ENCODE results near the gene NPB. TPM values are rescaled to one million over a fixed set of nuclear protein-coding genes. Genes with fewer than 3 reads are reported as not detected.
A peak's percentile ranks its signal among the peaks of the same experiment; 100 is the strongest.

The NPB gene
- total and polyA plus RNA-seq, 2 of the 8 experiments (the other 6 are each of a cell fraction or from before 2014, with no cell fraction given): 1.5 to 2.5 TPM

- Histone ChIP-seq H3K27ac (ENCODE audit: low read depth, low read length) (no peak overlapping the region), H3K9me3 (ENCODE audit: insufficient read depth in 2 of 2, low read depth in 1 of 2, low read length in 1 of 2) (no peaks in the 10 kb centered on the region), H3K23ac (ENCODE audit: insufficient read length) (no peak overlapping the region), H3K27me3 (replicated peaks in 1 of 4; ENCODE audit: control insufficient read depth in 3 of 4, extremely low read depth in 1 of 4, insufficient read depth in 3 of 4, low read length in 3 of 4) (peaks cover 0 to 4% (median 2%) of the 10 kb centered on the region in 4 experiments; a peak in 2 of 7 replicates), H3K14ac (ENCODE audit: insufficient read length) (no peak overlapping the region), H2BK120ac (replicated peaks; ENCODE audit: low read depth, low read length) (no peak overlapping the region), H3K9ac (replicated peaks in 1 of 4; ENCODE audit: extremely low read depth in 1 of 4, low read depth in 3 of 4, low read length in 3 of 4) (peak overlapping the region in 2 of 4 experiments; percentile 24 to 61; a peak in 3 of 7 replicates), H4K8ac (ENCODE audit: extremely low read depth, insufficient read depth, low read length) (no peak overlapping the region), H3K4ac (replicated peaks; ENCODE audit: insufficient read length, low read depth, low read length) (no peak overlapping the region), H3K4me1 (replicated peaks in 1 of 4; ENCODE audit: control insufficient read depth in 3 of 4, insufficient read depth in 4 of 4, low read length in 3 of 4) (peaks cover 0 to 10% (median 5%) of the 10 kb centered on the region in 4 experiments; a peak in 3 of 7 replicates), H2AFZ (ENCODE audit: low read length) (no peak overlapping the region), H2BK12ac (ENCODE audit: low read depth, low read length) (no peak overlapping the region), H3K4me3 (ENCODE audit: extremely low read depth in 1 of 4, insufficient read depth in 2 of 4, low read depth in 3 of 4, low read length in 4 of 4) (peak overlapping the region; percentile 45 to 88 (median 70)), H2BK5ac (ENCODE audit: low read depth, low read length) (no peak overlapping the region), H3K79me1 (ENCODE audit: low read depth, low read length) (peaks cover 2% of the 10 kb centered on the region; the same call in 1 of the 2 replicates), H2BK20ac (ENCODE audit: low read length) (no peak overlapping the region), H3K4me2 (ENCODE audit: insufficient read depth in 1 of 2, low read depth in 2 of 2, low read length in 2 of 2) (peak overlapping the region; percentile 68 to 91), H3K36me3 (ENCODE audit: control insufficient read depth in 2 of 4, insufficient read depth in 4 of 4, low read length in 3 of 4) (peaks cover 8 to 25% (median 19%) of the 10 kb centered on the region in 4 experiments), H3K56ac (replicated peaks; ENCODE audit: insufficient read length, low read depth, low read length) (peak overlapping the region; percentile 46), H3K18ac (ENCODE audit: extremely low read depth, low read length) (peak overlapping the region; percentile 48; the same call in 1 of the 2 replicates), H3K23me2 (ENCODE audit: low read depth, low read length) (peaks cover 6% of the 10 kb centered on the region; the same call in 1 of the 2 replicates), H2BK15ac (ENCODE audit: low read length) (no peak overlapping the region), H4K5ac (ENCODE audit: insufficient read length, low read depth, low read length) (no peak overlapping the region), H4K91ac (replicated peaks; ENCODE audit: insufficient read length, low read length) (peak overlapping the region; percentile 65), H3K79me2 (ENCODE audit: control insufficient read depth in 1 of 2, insufficient read depth in 2 of 2, low read length in 2 of 2) (no peaks in the 10 kb centered on the region; a peak in 1 of 4 replicates), H4K20me1 (replicated peaks in 1 of 2; ENCODE audit: control insufficient read depth in 1 of 2, insufficient read depth in 2 of 2, low read length in 2 of 2) (peaks cover 3 to 46% of the 10 kb centered on the region in 2 experiments), H2AK5ac (ENCODE audit: low read depth, low read length) (no peak overlapping the region)
- FAIRE-seq: no peak
- ChIA-PET POLR2A (ENCODE audit: partially characterized antibody) (interaction anchor here (0.7 to 8.7 kb wide), 7 partner anchors 10 to 120 kb away, joined by 3 to 135 read pairs (median 5); partner anchors contain the start of gene MAFG), CTCF (ENCODE audit: partially characterized antibody) (interaction anchor here (1.7 kb wide), 1 partner anchor 41 kb away, joined by 4 read pairs; no protein-coding TSS in a partner anchor)
- 4% methylated on average over 32 of the region's 55 CpGs; no CpG with 5 or more reads in 1 of the 2 experiments for WGBS, 2 experiments (ENCODE audit: extremely low coverage in 1 of 2, insufficient coverage in 1 of 2, insufficient read length in 1 of 2, insufficient replicate concordance in 2 of 2, low coverage in 1 of 2, low lambda C conversion rate in 2 of 2, missing lambda C conversion rate in 1 of 2)
- no peak for DNase-seq (ENCODE audit: low read depth in 1 of 2, low spot score in 2 of 2)
- TF ChIP-seq KDM4A (IDR thresholded peaks at IDR 0.05; ENCODE audit: low read depth, low read length, severe bottlenecking): peak; percentile 59
- no peak for TF ChIP-seq PHF8 (conservative IDR thresholded peaks at IDR 0.05; ENCODE audit: low read depth, low read length)
- TF ChIP-seq YY1 (IDR thresholded peaks at IDR 0.05; ENCODE audit: low read depth, low read length): no peak
- no peak for TF ChIP-seq CREB1 (IDR thresholded peaks at IDR 0.05)
- TF ChIP-seq EGR1 (IDR thresholded peaks at IDR 0.05; ENCODE audit: borderline replicate concordance, low read depth, low read length): no peak
- no peak for TF ChIP-seq CBX5 (IDR thresholded peaks at IDR 0.05; ENCODE audit: low read depth, low read length)
- peak; percentile 3 for TF ChIP-seq ASH2L (IDR thresholded peaks at IDR 0.05; ENCODE audit: low read length)
- TF ChIP-seq, protein P1, sequence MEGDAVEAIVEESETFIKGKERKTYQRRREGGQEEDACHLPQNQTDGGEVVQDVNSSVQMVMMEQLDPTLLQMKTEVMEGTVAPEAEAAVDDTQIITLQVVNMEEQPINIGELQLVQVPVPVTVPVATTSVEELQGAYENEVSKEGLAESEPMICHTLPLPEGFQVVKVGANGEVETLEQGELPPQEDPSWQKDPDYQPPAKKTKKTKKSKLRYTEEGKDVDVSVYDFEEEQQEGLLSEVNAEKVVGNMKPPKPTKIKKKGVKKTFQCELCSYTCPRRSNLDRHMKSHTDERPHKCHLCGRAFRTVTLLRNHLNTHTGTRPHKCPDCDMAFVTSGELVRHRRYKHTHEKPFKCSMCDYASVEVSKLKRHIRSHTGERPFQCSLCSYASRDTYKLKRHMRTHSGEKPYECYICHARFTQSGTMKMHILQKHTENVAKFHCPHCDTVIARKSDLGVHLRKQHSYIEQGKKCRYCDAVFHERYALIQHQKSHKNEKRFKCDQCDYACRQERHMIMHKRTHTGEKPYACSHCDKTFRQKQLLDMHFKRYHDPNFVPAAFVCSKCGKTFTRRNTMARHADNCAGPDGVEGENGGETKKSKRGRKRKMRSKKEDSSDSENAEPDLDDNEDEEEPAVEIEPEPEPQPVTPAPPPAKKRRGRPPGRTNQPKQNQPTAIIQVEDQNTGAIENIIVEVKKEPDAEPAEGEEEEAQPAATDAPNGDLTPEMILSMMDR (IDR thresholded peaks at IDR 0.05; ENCODE audit: control extremely low read depth in 1 of 3, insufficient read depth in 1 of 3, low read depth in 1 of 3, low read length in 3 of 3): no peak
- no peak for TF ChIP-seq TBP (IDR thresholded peaks at IDR 0.05; ENCODE audit: low read depth, low read length)
- TF ChIP-seq TAF7 (optimal IDR thresholded peaks at IDR 0.05; ENCODE audit: borderline replicate concordance, low read depth, low read length): no peak
These were observed 8.8 kb downstream of the NPB start for GRCh38 chr17:81910840-81911276.
